ENCODE measurements around the gene MVK.

DNA sequence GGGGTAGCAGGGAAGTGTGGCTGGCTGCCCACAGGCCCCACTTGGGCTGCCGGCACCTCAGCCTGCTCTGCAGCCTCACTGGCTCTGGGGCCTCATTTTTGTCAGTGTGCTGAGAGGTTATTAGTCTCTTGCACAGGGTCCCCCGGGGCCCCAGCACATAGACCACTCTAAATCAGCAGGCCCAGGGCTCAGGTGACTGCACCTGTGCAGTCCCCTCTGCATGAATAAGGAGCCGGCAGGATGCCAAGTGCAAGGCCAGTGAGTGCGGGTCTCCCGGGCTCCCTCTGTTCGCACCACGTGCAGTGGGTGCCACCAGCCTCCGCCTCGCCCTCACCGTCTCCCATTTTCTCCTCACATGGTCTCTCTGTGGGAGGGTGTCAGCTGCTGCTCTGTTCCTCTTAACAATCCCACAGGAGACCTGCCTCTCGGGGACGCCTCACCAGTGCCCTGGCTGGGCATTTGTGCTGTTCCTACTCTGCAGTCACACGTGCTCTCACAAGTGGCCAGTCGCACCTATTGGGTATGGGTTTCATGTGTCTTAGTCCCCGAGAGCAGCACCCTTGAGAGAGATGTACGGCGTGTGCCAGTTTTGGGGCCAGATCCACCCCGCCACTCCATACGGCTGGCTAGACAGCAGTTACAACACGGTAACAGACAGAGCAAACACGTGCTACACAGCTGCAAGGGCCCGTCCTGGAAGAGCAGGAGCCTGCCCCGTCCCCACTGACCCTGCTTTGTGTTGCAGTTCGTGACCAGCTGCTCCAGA, 40.7 kb upstream of the MVK start:
- TF ChIP-seq CTCF (IDR thresholded peaks at IDR 0.05) (no peak), POLR2A (IDR thresholded peaks at IDR 0.05) (no peak)

Data from tibial nerve (tissue), 3 donors.